ENCODE measurements around the gene ADAM15.

- no peak for TF ChIP-seq CTCF (IDR thresholded peaks at IDR 0.05)
- no peak for TF ChIP-seq POLR2A (IDR thresholded peaks at IDR 0.05; ENCODE audit: low read length)
- TF ChIP-seq CHD4 (IDR thresholded peaks at IDR 0.05; ENCODE audit: borderline replicate concordance): no peak
- no peak for TF ChIP-seq USF2 (IDR thresholded peaks at IDR 0.05)
- no peak for TF ChIP-seq MAX (IDR thresholded peaks at IDR 0.05)
- no peak for TF ChIP-seq NPAS2 (CRISPR knock-in tag; IDR thresholded peaks at IDR 0.05; ENCODE audit: borderline replicate concordance)
Observed at GRCh38 chr1:155066777-155067176, 15.7 kb downstream of the ADAM15 start.

All from A549 (cell line).